Lung (tissue), 10 donors: ENCODE results near the gene NPIPA8. TPM values are rescaled to one million over a fixed set of nuclear protein-coding genes. Genes with fewer than 3 reads are reported as not detected.
"Not testable (repeated sequence)": the region's sequence is repeated elsewhere in the genome, so short reads cannot be mapped to it uniquely, and the experiment has no call there.

Experiments used
- ATAC-seq: fragments of 200-7000 bp; cut with Tn5 transposase; one replicate; pipeline ENCODE4 v1.9.1; 2020; ENCODE audit warnings: moderate number of reproducible peaks; ENCODE audit not compliant: insufficient read depth, low FRiP score
- DNase-seq, 3 donors: peaks; one replicate each; pipeline ENCODE4 v3.0.0-alpha.2; 2013 to 2017
- H3K27ac ChIP-seq, 2 donors: one replicate each; pipeline ENCODE4 v1.5.1; 2013; ENCODE audit warnings: mild to moderate bottlenecking in 2 of 2, moderate library complexity in 2 of 2, control low read depth in 1 of 2, inconsistent platforms in 1 of 2, low read depth in 1 of 2, low read length in 1 of 2
- H3K27me3 ChIP-seq, 3 donors: one replicate each; pipeline ENCODE4 v1.5.1; 2013; ENCODE audit warnings: low read length in 2 of 3; ENCODE audit not compliant: control insufficient read depth in 3 of 3, insufficient read depth in 3 of 3
- H3K36me3 ChIP-seq, 4 donors: one replicate each; pipeline ENCODE4 v1.5.1; 2013; ENCODE audit warnings: low read length in 4 of 4, mild to moderate bottlenecking in 1 of 4, moderate library complexity in 1 of 4; ENCODE audit not compliant: control insufficient read depth in 4 of 4, insufficient read depth in 4 of 4
- H3K4me1 ChIP-seq, 5 donors: one replicate each; pipeline ENCODE4 v1.5.1; 2013; ENCODE audit warnings: low read length in 5 of 5, mild to moderate bottlenecking in 2 of 5, moderate library complexity in 1 of 5; ENCODE audit not compliant: control insufficient read depth in 5 of 5, insufficient read depth in 5 of 5
- H3K4me3 ChIP-seq: one replicate; pipeline ENCODE4 v1.5.1; 2013; ENCODE audit warnings: mild to moderate bottlenecking, control low read depth, moderate library complexity
- H3K9ac ChIP-seq, 2 donors: one replicate each; pipeline ENCODE4 v1.5.1; 2013; ENCODE audit warnings: low read length in 2 of 2, control low read depth in 1 of 2; ENCODE audit not compliant: insufficient read depth in 1 of 2
- H3K9me3 ChIP-seq, 4 donors: one replicate each; pipeline ENCODE4 v1.5.1; 2013; ENCODE audit warnings: low read length in 3 of 4, mild to moderate bottlenecking in 1 of 4, moderate library complexity in 1 of 4; ENCODE audit not compliant: control insufficient read depth in 4 of 4, insufficient read depth in 3 of 4
- WGBS, 2 donors: extraction: QIAGEN DNeasy Blood & Tissue Kit; methylation state at CpG; one replicate each; pipeline ENCODE4 v1.1.7; 2013; 5-methylcytosine and 5-hydroxymethylcytosine counted together
- polyA plus RNA-seq, 2 donors: library from polyadenylated mRNA; stranded (reverse); fragments of 200-250 nt; gene quantifications; one replicate each; pipeline ENCODE4 v1.2.1, GENCODE V29; 2013
- total RNA-seq, 2 donors: library from RNA; depleted of rRNA in 1 of 2; stranded (reverse); fragments of >200 nt in 1 of 2; gene quantifications; one replicate each; pipeline ENCODE4 v1.2.1, GENCODE V29; 2014 to 2021
- donor health status: Bipolar disorder and iron deficiency.
- donor health status: healthy.
- donor health status: DM: yes; HTN: yes; CAD: no.

NPIPA8 gene
- total and polyA plus RNA-seq, 4 donors: 0.03 to 15.5 (median 6.0) TPM

- DNase-seq, H3K4me3 ChIP-seq, H3K27me3 ChIP-seq, H3K4me1 ChIP-seq, H3K27ac ChIP-seq, H3K9me3 ChIP-seq, H3K36me3 ChIP-seq, ATAC-seq, H3K9ac ChIP-seq: not testable (repeated sequence)
- WGBS, 2 donors: 80% methylated on average over 1 of the region's 1 CpG; no CpG with 5 or more reads in 1 of the 2 donors
Measured at GRCh38 chr16:18341986-18342385, 5.5 kb upstream of the NPIPA8 start.

- H3K4me3 ChIP-seq, H3K9me3 ChIP-seq, H3K36me3 ChIP-seq, DNase-seq, H3K9ac ChIP-seq, H3K27ac ChIP-seq, H3K27me3 ChIP-seq, ATAC-seq, H3K4me1 ChIP-seq: not testable (repeated sequence)
- 91 to 92% methylated on average over 1 to 2 of the region's 28 CpGs for WGBS, 2 donors
Measured at GRCh38 chr16:18341417-18341960, 5.0 kb upstream of the NPIPA8 start.

GRCh38 chr16:18339210-18339609 is 2.7 kb upstream of the NPIPA8 start:
- not testable (repeated sequence) for ATAC-seq, H3K4me1 ChIP-seq, H3K27me3 ChIP-seq, DNase-seq, H3K27ac ChIP-seq, H3K9ac ChIP-seq, H3K36me3 ChIP-seq, H3K4me3 ChIP-seq, H3K9me3 ChIP-seq
- WGBS, 2 donors: 82 to 95% methylated on average over 4 to 8 of the region's 24 CpGs

GRCh38 chr16:18311811-18312210 is 24.7 kb downstream of the NPIPA8 start:
- H3K4me1 ChIP-seq, DNase-seq, H3K27ac ChIP-seq, H3K9ac ChIP-seq, ATAC-seq, H3K4me3 ChIP-seq, H3K9me3 ChIP-seq, H3K36me3 ChIP-seq, H3K27me3 ChIP-seq: not testable (repeated sequence)
- WGBS, 2 donors: no CpG with 5 or more reads among the region's 6 CpGs

GRCh38 chr16:18309159-18309558 is 27.4 kb downstream of the NPIPA8 start:
- not testable (repeated sequence) for H3K4me1 ChIP-seq, H3K9me3 ChIP-seq, DNase-seq, H3K9ac ChIP-seq, H3K27ac ChIP-seq, H3K27me3 ChIP-seq, H3K36me3 ChIP-seq, H3K4me3 ChIP-seq, ATAC-seq
- no CpG with 5 or more reads among the region's 2 CpGs for WGBS, 2 donors

GRCh38 chr16:18307241-18307640 is 29.3 kb downstream of the NPIPA8 start:
- not testable (repeated sequence) for H3K9ac ChIP-seq, H3K36me3 ChIP-seq, ATAC-seq, DNase-seq, H3K27ac ChIP-seq, H3K4me1 ChIP-seq, H3K4me3 ChIP-seq, H3K27me3 ChIP-seq, H3K9me3 ChIP-seq
- 70 to 78% methylated on average over 1 of the region's 3 CpGs for WGBS, 2 donors

- not testable (repeated sequence) for H3K36me3 ChIP-seq, H3K4me1 ChIP-seq, H3K9ac ChIP-seq, H3K27ac ChIP-seq, H3K4me3 ChIP-seq, H3K9me3 ChIP-seq, H3K27me3 ChIP-seq, DNase-seq, ATAC-seq
- WGBS, 2 donors: 71% methylated on average over 4 of the region's 5 CpGs; no CpG with 5 or more reads in 1 of the 2 donors
Measured at GRCh38 chr16:18306066-18306465, 30.5 kb downstream of the NPIPA8 start.

GRCh38 chr16:18303059-18303706 is 33.4 kb downstream of the NPIPA8 start:
- H3K4me1 ChIP-seq, H3K27ac ChIP-seq, H3K27me3 ChIP-seq, ATAC-seq, H3K4me3 ChIP-seq, H3K9me3 ChIP-seq, H3K36me3 ChIP-seq, H3K9ac ChIP-seq, DNase-seq: not testable (repeated sequence)
- 87% methylated on average over 6 of the region's 15 CpGs; no CpG with 5 or more reads in 1 of the 2 donors for WGBS, 2 donors
